K562 (cell line): ENCODE data around the gene SCAMP1. TPM values are rescaled to one million over a fixed set of nuclear protein-coding genes. Genes with fewer than 3 reads are reported as not detected.

ENCODE experiments used
- FOXP1 ChIP-seq: sonication (generic); formaldehyde crosslinking; IDR thresholded peaks from 2 replicates; pipeline ENCODE4 v1.8.0; 2022; ENCODE audit warnings: mild to moderate bottlenecking, missing genetic modification reagents
- KLF1 ChIP-seq: fragments of 450-650 bp; IDR thresholded peaks from 2 replicates; pipeline ENCODE4 v1.6.1; 2016; ENCODE audit warnings: missing genetic modification characterization, missing compliant biosample characterization
- NFYB ChIP-seq: IDR thresholded peaks from 2 replicates; pipeline ENCODE4 v1.6.1; 2011; ENCODE audit warnings: mild to moderate bottlenecking, moderate library complexity; ENCODE audit not compliant: insufficient read length; ENCODE audit errors: extremely low read depth
- RBM39 ChIP-seq: fragments of 200-400 bp; formaldehyde crosslinking; optimal IDR thresholded peaks from 2 replicates; pipeline ENCODE3; 2018; ENCODE audit warnings: low read depth, low read length
- RFX1 ChIP-seq: fragments of 450-650 bp; IDR thresholded peaks from 2 replicates; pipeline ENCODE4 v1.6.1; 2016; ENCODE audit warnings: mild to moderate bottlenecking, moderate library complexity
- SMARCA4 ChIP-seq: fragments of 450-650 bp; IDR thresholded peaks from 2 replicates; pipeline ENCODE4 v1.6.1; 2016
- TCF7L2 ChIP-seq: fragments of 150-350 bp; IDR thresholded peaks from 2 replicates; pipeline ENCODE4 v1.6.1; 2016; ENCODE audit warnings: low read depth, mild to moderate bottlenecking, low read length, moderate library complexity
- TSC22D4 ChIP-seq: fragments of 450-650 bp; IDR thresholded peaks from 2 replicates; pipeline ENCODE4 v1.6.1; 2016; ENCODE audit warnings: missing genetic modification characterization, missing biosample characterization, control low read depth
- UBTF ChIP-seq, 2 experiments: IDR thresholded peaks; 2 replicates each; pipeline ENCODE4 v1.6.1; 2012; ENCODE audit warnings: improper control_type of control experiment in 2 of 2, low read depth in 2 of 2, low read length in 2 of 2, borderline replicate concordance in 1 of 2
- ZBTB2 ChIP-seq: fragments of 450-650 bp; IDR thresholded peaks from 2 replicates; pipeline ENCODE4 v1.6.1; 2016; ENCODE audit warnings: antibody characterized with exemption
- ZFX ChIP-seq: sonication (generic); formaldehyde crosslinking; IDR thresholded peaks from 2 replicates; pipeline ENCODE4 v1.8.0; 2022; ENCODE audit warnings: mild to moderate bottlenecking, missing genetic modification reagents, moderate library complexity
- ZNF263 ChIP-seq: sonication (generic); formaldehyde crosslinking; IDR thresholded peaks from 2 replicates; pipeline ENCODE4 v1.8.0; 2022; ENCODE audit warnings: mild to moderate bottlenecking, missing genetic modification reagents, borderline replicate concordance
- ZNF324 ChIP-seq: fragments of 250-450 bp; sonication (Bioruptor Pico); IDR thresholded peaks from 2 replicates; pipeline ENCODE4 v1.4.0; 2020; ENCODE audit warnings: mild to moderate bottlenecking
- ZNF41 ChIP-seq: fragments of 250-450 bp; sonication (Bioruptor Pico); conservative IDR thresholded peaks from 2 replicates; pipeline ENCODE4 v1.4.0; 2020; ENCODE audit warnings: mild to moderate bottlenecking
- ZNF511 ChIP-seq: sonication (generic); formaldehyde crosslinking; IDR thresholded peaks from 2 replicates; pipeline ENCODE4 v1.8.0; 2022; ENCODE audit warnings: mild to moderate bottlenecking, missing genetic modification reagents
- ZNF699 ChIP-seq: fragments of 250-450 bp; sonication (Bioruptor Pico); IDR thresholded peaks from 2 replicates; pipeline ENCODE4 v1.8.0; 2021; ENCODE audit warnings: mild to moderate bottlenecking, moderate library complexity; ENCODE audit not compliant: insufficient replicate concordance
- polyA plus RNA-seq, 8 experiments: library from polyadenylated mRNA; depleted of rRNA in 4 of 8; stranded (reverse) in 5 of 8; unstranded in 3 of 8; fragments of >200 nt; fragmentation: Nextera tagmentation in 2 of 8; fragmentation: Illumina TruSeq in 1 of 8; extraction: Ambion mirVana in 2 of 8; extraction: Trizol in 1 of 8; gene quantifications; 2 replicates each; pipeline versions ENCODE4 v1.2.1 to v1.2.3, GENCODE V29; 2011 to 2014; ENCODE audit warnings: inconsistent platforms in 1 of 8, missing spikeins in 1 of 8
- total RNA-seq, 7 experiments: library from RNA; depleted of rRNA in 6 of 7; stranded (reverse); fragments of >200 nt in 6 of 7; fragmentation: Illumina TruSeq in 2 of 7; extraction: Trizol in 2 of 7; gene quantifications; 2 replicates each; pipeline versions ENCODE4 v1.2.1 to v1.2.3, GENCODE V29; 2011 to 2021; ENCODE audit warnings: low replicate concordance in 1 of 7
- TF ChIP-seq, protein P1 (sequence below), 2 experiments: fragments of 150-350 bp in 1 of 2; IDR thresholded peaks; 2 replicates each; pipeline ENCODE4 v1.6.1; 2012 to 2016; ENCODE audit warnings: low read depth in 2 of 2, low read length in 2 of 2, mild to moderate bottlenecking in 1 of 2, moderate library complexity in 1 of 2
- TF ChIP-seq, protein P2 (sequence below), 3 experiments: fragments of 200-800 bp in 1 of 3; fragments of 250-450 bp in 1 of 3; fragments of 450-650 bp in 1 of 3; sonication (Bioruptor Pico) in 1 of 3; sonication (Bioruptor generic) in 1 of 3; formaldehyde crosslinking in 1 of 3; IDR thresholded peaks; 2 replicates each; pipeline versions ENCODE4 v1.6.1 to v1.8.0; 2016 to 2022; ENCODE audit warnings: mild to moderate bottlenecking in 2 of 3, missing genetic modification characterization in 2 of 3, missing compliant biosample characterization in 1 of 3, moderate library complexity in 1 of 3

SCAMP1 gene
- total and polyA plus RNA-seq, 9 of the 15 experiments (the other 6 are each of a cell fraction or from before 2014, with no cell fraction given), result 5.4 to 23.9 (median 13.8) TPM

DNA sequence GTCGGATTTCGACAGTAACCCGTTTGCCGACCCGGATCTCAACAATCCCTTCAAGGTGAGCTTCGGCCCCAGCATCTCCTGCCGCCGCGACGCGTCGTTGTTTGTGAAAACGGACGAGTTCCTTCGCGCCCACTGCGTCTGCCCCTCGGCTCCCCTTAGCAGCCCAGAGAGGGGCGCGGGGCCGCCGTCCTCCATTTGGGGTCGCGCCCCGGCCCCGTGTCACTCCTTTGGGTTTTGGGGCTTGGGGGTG is 182 bp downstream of the SCAMP1 start (continued):
- TF ChIP-seq, protein P1, sequence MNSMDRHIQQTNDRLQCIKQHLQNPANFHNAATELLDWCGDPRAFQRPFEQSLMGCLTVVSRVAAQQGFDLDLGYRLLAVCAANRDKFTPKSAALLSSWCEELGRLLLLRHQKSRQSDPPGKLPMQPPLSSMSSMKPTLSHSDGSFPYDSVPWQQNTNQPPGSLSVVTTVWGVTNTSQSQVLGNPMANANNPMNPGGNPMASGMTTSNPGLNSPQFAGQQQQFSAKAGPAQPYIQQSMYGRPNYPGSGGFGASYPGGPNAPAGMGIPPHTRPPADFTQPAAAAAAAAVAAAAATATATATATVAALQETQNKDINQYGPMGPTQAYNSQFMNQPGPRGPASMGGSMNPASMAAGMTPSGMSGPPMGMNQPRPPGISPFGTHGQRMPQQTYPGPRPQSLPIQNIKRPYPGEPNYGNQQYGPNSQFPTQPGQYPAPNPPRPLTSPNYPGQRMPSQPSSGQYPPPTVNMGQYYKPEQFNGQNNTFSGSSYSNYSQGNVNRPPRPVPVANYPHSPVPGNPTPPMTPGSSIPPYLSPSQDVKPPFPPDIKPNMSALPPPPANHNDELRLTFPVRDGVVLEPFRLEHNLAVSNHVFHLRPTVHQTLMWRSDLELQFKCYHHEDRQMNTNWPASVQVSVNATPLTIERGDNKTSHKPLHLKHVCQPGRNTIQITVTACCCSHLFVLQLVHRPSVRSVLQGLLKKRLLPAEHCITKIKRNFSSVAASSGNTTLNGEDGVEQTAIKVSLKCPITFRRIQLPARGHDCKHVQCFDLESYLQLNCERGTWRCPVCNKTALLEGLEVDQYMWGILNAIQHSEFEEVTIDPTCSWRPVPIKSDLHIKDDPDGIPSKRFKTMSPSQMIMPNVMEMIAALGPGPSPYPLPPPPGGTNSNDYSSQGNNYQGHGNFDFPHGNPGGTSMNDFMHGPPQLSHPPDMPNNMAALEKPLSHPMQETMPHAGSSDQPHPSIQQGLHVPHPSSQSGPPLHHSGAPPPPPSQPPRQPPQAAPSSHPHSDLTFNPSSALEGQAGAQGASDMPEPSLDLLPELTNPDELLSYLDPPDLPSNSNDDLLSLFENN (IDR thresholded peaks at IDR 0.05; ENCODE audit: low read depth in 2 of 2, low read length in 2 of 2), result no peak
- TF ChIP-seq ZNF41 (CRISPR knock-in tag) (no peak), UBTF (IDR thresholded peaks at IDR 0.05; ENCODE audit: borderline replicate concordance in 1 of 2, low read depth in 2 of 2, low read length in 2 of 2) (no peak), TCF7L2 (no peak), RBM39 (no peak), NFYB (no peak), ZNF511 (0 out of 2 replicates have a peak, but pooled peaks have one; percentile 50), SMARCA4 (no peak), ZNF263 (CRISPR knock-in tag) (peak; percentile 18; the same call in 1 of the 2 replicates), ZNF324 (CRISPR knock-in tag) (no peak), FOXP1 (no peak; the same call in 1 of the 2 replicates), ZNF699 (CRISPR knock-in tag) (no peak), ZFX (peak; percentile 46), RFX1 (no peak), KLF1 (tag) (no peak), ZBTB2 (0 out of 2 replicates have a peak, but pooled peaks have one; percentile 24), TSC22D4 (no peak)
- TF ChIP-seq, protein P2, sequence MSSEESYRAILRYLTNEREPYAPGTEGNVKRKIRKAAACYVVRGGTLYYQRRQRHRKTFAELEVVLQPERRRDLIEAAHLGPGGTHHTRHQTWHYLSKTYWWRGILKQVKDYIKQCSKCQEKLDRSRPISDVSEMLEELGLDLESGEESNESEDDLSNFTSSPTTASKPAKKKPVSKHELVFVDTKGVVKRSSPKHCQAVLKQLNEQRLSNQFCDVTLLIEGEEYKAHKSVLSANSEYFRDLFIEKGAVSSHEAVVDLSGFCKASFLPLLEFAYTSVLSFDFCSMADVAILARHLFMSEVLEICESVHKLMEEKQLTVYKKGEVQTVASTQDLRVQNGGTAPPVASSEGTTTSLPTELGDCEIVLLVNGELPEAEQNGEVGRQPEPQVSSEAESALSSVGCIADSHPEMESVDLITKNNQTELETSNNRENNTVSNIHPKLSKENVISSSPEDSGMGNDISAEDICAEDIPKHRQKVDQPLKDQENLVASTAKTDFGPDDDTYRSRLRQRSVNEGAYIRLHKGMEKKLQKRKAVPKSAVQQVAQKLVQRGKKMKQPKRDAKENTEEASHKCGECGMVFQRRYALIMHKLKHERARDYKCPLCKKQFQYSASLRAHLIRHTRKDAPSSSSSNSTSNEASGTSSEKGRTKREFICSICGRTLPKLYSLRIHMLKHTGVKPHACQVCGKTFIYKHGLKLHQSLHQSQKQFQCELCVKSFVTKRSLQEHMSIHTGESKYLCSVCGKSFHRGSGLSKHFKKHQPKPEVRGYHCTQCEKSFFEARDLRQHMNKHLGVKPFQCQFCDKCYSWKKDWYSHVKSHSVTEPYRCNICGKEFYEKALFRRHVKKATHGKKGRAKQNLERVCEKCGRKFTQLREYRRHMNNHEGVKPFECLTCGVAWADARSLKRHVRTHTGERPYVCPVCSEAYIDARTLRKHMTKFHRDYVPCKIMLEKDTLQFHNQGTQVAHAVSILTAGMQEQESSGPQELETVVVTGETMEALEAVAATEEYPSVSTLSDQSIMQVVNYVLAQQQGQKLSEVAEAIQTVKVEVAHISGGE (CRISPR knock-in tag; IDR thresholded peaks at IDR 0.05), result no peak
